ENCODE measurements around the gene OR1J1. TPM values are rescaled to one million over a fixed set of nuclear protein-coding genes. Genes with fewer than 3 reads are reported as not detected.

OR1J1 gene
- total RNA-seq, 2 donors from 2014 or later = not detected

GRCh38 chr9:122474561-122474960, 3.2 kb downstream of the OR1J1 start:
- Mint-ChIP-seq H3K9me3 (peaks cover 5% of the 10 kb centered on the region), H3K4me1 (no peaks in the 10 kb centered on the region), H3K36me3 (ENCODE audit: low read depth) (no peaks in the 10 kb centered on the region), H3K27me3 (ENCODE audit: insufficient read depth) (peaks cover 16% of the 10 kb centered on the region), H3K4me3 (no peak overlapping the region), H3K27ac (no peak overlapping the region)
- no peaks in the 10 kb centered on the region for H3K27me3 ChIP-seq (ENCODE audit: control insufficient read depth, insufficient read depth, low read length, poor library complexity, severe bottlenecking)
- no peak for TF ChIP-seq CTCF (conservative IDR thresholded peaks at IDR 0.05)
- no peak overlapping the region for H3K9ac ChIP-seq (ENCODE audit: extremely low read depth, low read length, poor library complexity, severe bottlenecking)
- no peaks in the 10 kb centered on the region for H3K9me3 ChIP-seq (ENCODE audit: control insufficient read depth, low read length)
- no peak for DNase-seq
- H3K4me3 ChIP-seq (ENCODE audit: low read length) = no peak overlapping the region
- no peak overlapping the region for H3K27ac ChIP-seq (ENCODE audit: low read depth, low read length)
- no peaks in the 10 kb centered on the region for H3K36me3 ChIP-seq (ENCODE audit: control insufficient read depth, insufficient read depth, low read length)
- WGBS, 2 experiments (ENCODE audit: insufficient coverage in 1 of 2, insufficient read length in 1 of 2) = 60 to 70% methylated on average over 3 of the region's 3 CpGs
- H3K4me1 ChIP-seq (ENCODE audit: control insufficient read depth, insufficient read depth, low read length) = no peaks in the 10 kb centered on the region

- H3K27me3 ChIP-seq (ENCODE audit: control insufficient read depth, insufficient read depth, low read length, poor library complexity, severe bottlenecking) = peaks cover 17% of the 10 kb centered on the region
- H3K9me3 Mint-ChIP-seq = peaks cover 35% of the 10 kb centered on the region
- H3K36me3 ChIP-seq (ENCODE audit: control insufficient read depth, insufficient read depth, low read length) = no peaks in the 10 kb centered on the region
- no peaks in the 10 kb centered on the region for H3K9me3 ChIP-seq (ENCODE audit: control insufficient read depth, low read length)
- H3K27me3 Mint-ChIP-seq (ENCODE audit: insufficient read depth) = peaks cover 26% of the 10 kb centered on the region
- H3K4me1 Mint-ChIP-seq = no peaks in the 10 kb centered on the region
- no peaks in the 10 kb centered on the region for H3K4me1 ChIP-seq (ENCODE audit: control insufficient read depth, insufficient read depth, low read length)
- DNase-seq = no peak
- no peak overlapping the region for H3K27ac ChIP-seq (ENCODE audit: low read depth, low read length)
- H3K4me3 Mint-ChIP-seq = no peak overlapping the region
- H3K9ac ChIP-seq (ENCODE audit: extremely low read depth, low read length, poor library complexity, severe bottlenecking) = no peak overlapping the region
- no peak overlapping the region for H3K27ac Mint-ChIP-seq
- no peak for TF ChIP-seq CTCF (conservative IDR thresholded peaks at IDR 0.05)
- WGBS, 2 experiments (ENCODE audit: insufficient coverage in 1 of 2, insufficient read length in 1 of 2) = 59 to 85% methylated on average over 3 to 4 of the region's 4 CpGs
- no peak overlapping the region for H3K4me3 ChIP-seq (ENCODE audit: low read length)
- H3K36me3 Mint-ChIP-seq (ENCODE audit: low read depth) = no peaks in the 10 kb centered on the region
These were observed 9.0 kb downstream of the OR1J1 start for GRCh38 chr9:122468735-122469134.

GRCh38 chr9:122466456-122466855, 11.3 kb downstream of the OR1J1 start:
- Histone ChIP-seq H3K27me3 (ENCODE audit: control insufficient read depth, insufficient read depth, low read length, poor library complexity, severe bottlenecking) (peaks cover 17% of the 10 kb centered on the region), H3K36me3 (ENCODE audit: control insufficient read depth, insufficient read depth, low read length) (no peaks in the 10 kb centered on the region), H3K9ac (ENCODE audit: extremely low read depth, low read length, poor library complexity, severe bottlenecking) (no peak overlapping the region), H3K4me1 (ENCODE audit: control insufficient read depth, insufficient read depth, low read length) (no peaks in the 10 kb centered on the region), H3K27ac (ENCODE audit: low read depth, low read length) (no peak overlapping the region), H3K9me3 (ENCODE audit: control insufficient read depth, low read length) (no peaks in the 10 kb centered on the region), H3K4me3 (ENCODE audit: low read length) (no peak overlapping the region)
- H3K9me3 Mint-ChIP-seq = peaks cover 35% of the 10 kb centered on the region
- WGBS, 2 experiments (ENCODE audit: insufficient coverage in 1 of 2, insufficient read length in 1 of 2) = 75% methylated on average over 1 to 3 of the region's 3 CpGs
- no peak overlapping the region for H3K4me3 Mint-ChIP-seq
- no peaks in the 10 kb centered on the region for H3K4me1 Mint-ChIP-seq
- DNase-seq = no peak
- H3K27ac Mint-ChIP-seq = no peak overlapping the region
- H3K36me3 Mint-ChIP-seq (ENCODE audit: low read depth) = no peaks in the 10 kb centered on the region
- no peak for TF ChIP-seq CTCF (conservative IDR thresholded peaks at IDR 0.05)
- peaks cover 30% of the 10 kb centered on the region for H3K27me3 Mint-ChIP-seq (ENCODE audit: insufficient read depth)

All from endodermal cell (in vitro differentiated cells).